ENCODE measurements around the gene IFI16. TPM values are rescaled to one million over a fixed set of nuclear protein-coding genes. Genes with fewer than 3 reads are reported as not detected.
"Not testable (repeated sequence)": the region's sequence is repeated elsewhere in the genome, so short reads cannot be mapped to it uniquely, and the experiment has no call there.

IFI16 gene
- total RNA-seq, 2 donors from 2014 or later, result 99.0 to 99.6 TPM

DNA sequence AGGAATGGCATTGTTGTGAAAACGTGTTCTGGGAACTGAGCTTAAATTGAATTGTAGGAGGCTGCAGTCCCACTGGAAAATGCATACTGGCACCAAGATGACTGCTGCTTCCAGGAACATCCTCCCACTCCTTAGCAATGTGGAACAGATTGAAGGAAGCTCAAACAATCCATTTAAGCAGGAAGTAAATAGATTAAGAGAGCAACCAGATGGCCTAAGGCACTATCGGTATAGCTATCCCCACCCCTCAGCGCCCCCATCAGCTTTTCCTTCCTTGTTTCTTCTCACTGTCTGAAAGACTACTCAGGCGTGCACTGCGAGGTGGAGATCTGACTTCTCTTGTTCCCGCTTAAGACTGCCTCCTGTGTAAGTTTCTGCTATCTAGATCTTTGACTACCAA lies 4.0 kb upstream of the IFI16 start:
- no peak for DNase-seq (ENCODE audit: low spot score)
- intact Hi-C loops (cut with DNase I), result no loop called here

DNA sequence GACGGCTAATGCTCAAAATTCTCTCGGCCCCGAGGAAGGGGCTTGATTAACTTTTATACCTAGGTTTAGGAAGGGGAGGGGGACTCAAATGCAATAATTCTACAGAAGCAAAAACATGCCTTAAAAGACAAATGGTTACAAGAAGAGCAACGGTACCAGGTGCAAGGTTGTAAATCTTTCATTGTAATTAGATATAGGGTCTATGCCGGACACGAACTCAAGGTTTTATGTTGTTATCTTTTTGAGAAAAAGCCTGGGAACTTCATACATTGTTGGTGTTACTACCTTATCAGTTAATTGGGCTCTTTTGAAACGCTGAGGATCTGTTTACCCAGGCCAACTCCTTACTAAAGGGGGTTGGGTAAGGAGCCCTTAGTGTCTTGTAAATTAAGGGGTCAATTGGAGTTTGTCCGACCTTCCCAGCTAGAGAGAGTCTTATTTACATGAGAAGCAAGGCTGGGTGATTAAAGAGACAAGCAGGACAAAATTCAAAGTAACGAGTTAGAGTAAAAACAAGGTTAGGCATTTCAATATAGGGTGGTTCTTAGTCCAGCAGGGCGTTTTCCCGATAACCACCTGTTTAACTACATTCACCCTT lies 3.4 kb upstream of the IFI16 start:
- intact Hi-C loops (cut with DNase I); DNase-seq (ENCODE audit: low spot score): not testable (repeated sequence)

DNA sequence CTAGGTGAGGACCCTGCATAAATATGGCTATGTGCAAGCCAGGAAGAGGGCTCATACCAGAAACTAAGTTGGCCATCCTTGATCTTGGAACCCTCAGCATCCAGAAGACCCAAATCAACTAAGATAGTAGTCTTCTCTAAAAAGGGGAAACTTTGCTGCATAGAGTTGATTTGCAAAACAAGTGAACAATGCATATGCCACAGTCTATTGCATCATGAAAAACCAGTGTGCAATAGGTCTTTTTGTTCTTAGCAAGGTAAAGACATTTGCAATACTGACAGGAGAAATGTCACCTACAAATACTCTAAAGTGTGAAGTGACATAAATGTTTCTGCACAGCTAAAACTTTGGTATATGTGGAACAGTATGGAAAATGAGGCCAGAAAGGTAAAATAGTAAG lies 2.0 kb upstream of the IFI16 start:
- DNase-seq (ENCODE audit: low spot score), result no peak
- intact Hi-C loops (cut with DNase I), result no loop called here

DNA sequence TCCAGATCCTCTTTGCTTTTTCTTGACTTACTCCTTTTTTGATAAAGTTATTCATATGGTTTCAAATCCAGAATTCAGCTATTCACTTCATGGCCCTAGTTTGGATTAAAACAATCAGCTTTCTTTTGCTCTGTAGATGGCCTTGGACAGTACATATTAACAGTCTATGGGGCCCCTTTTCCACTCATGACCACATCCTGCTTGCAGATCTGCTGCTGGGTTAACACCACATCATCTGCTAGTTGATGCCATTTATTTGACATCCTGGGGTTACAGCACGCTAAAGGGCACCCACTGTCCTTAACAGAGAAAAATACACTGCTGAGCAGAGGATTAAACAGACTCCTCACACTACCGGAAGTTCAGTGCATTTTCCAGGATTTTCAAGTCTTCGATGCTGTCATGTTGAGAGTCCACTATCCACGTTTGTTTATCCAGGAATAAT lies 941 bp upstream of the IFI16 start:
- intact Hi-C loops (cut with DNase I), result no loop called here
- no peak for DNase-seq (ENCODE audit: low spot score)

DNA sequence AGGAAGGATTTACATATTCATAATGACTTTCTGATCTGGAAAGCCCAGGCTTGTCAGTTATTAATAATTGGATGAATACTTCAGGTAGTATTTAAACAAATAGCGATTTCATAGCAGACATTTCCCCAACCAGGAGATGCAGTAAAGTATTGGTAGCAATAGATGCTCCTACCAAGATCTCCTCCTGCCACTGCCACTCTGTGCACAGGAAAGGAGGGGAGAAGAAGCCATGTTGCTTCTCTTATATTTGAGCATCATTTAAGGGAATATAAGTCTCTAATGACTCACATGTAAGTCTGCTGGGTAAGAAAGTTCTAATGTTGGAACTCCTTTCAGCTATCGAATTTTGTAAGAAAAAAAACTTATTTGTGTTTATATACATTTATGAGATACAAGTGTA lies 420 bp upstream of the IFI16 start:
- intact Hi-C loops (cut with DNase I), result no loop called here
- no peak for DNase-seq (ENCODE audit: low spot score)

DNA sequence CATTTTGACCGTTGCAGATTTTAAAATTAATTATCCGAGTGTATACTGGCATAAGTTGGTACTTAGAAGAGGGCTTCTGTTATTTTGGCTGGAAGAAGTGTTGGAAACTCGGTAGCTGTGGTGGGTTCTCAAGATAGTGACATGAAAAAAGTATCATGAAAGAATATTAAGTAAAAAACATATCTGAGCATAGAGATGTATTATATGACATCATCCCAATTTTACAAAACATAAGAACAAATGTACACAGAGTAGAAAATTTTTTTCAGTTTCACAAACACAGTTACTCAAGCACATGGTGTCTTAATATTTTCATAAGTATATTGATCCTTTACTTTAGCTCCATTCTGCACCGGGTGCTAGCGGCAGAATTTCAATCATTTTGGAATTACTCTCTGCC lies 684 bp downstream of the IFI16 start:
- intact Hi-C loops (cut with DNase I), result no loop called here
- no peak for DNase-seq (ENCODE audit: low spot score)

DNA sequence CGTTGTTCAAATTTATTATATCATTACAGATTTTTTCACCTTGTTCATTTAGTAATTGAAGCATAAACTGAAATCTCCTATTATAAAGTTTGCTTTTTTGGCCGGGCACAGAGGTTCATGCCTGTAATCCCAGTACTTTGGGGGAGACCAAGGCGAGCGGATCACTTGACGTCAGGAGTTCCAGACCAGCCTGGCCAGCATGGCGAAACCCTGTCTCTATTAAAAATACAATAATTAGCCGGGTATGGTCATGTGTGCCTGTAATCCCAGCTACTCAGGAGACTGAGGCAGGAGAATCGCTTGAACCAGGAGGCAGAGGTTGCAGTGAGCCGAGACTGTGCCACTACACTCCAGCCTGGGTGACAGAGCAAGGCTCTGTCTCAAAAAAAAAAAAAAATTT lies 1.3 kb downstream of the IFI16 start:
- DNase-seq (ENCODE audit: low spot score); intact Hi-C loops (cut with DNase I): not testable (repeated sequence)

DNA sequence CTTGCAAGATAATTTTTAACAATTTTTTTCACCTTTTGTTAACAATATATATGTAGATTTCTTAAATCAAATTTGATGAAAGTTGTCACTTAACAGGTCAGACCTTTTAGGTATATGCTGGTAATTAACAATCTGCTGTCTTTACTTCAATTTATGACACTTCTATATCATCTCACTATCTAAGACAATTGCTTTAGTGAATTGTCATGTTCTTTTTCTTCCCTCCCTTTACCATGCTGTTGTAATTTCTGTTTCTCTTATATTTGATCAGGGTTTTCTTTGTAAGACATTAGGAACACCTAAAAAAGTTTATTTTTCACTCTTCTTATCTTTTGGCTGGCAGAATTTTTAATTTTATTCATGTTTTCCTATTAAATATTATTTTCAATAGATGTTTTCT lies 2.0 kb downstream of the IFI16 start:
- DNase-seq (ENCODE audit: low spot score), result no peak
- intact Hi-C loops (cut with DNase I), result no loop called here

DNA sequence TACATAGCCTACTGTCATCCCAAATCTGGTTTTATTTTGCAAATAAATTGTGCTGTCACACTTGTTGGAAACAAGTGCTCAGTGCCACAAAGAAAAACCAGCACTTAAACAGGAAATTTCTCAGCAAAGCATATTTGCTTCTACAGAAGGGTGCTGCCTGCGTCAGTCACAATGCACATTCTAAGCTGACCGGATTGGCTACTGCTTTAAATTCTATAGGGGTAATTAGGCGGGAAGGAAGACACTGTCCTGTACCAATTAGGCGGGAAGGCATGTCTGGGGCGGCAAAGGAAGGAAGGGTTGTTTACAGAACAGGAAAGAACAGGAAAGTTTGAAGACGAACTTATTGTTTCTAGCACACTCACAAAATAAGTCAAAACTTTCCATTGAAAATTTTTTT lies 2.8 kb downstream of the IFI16 start:
- intact Hi-C loops (cut with DNase I), result no loop called here
- no peak for DNase-seq (ENCODE audit: low spot score)

DNA sequence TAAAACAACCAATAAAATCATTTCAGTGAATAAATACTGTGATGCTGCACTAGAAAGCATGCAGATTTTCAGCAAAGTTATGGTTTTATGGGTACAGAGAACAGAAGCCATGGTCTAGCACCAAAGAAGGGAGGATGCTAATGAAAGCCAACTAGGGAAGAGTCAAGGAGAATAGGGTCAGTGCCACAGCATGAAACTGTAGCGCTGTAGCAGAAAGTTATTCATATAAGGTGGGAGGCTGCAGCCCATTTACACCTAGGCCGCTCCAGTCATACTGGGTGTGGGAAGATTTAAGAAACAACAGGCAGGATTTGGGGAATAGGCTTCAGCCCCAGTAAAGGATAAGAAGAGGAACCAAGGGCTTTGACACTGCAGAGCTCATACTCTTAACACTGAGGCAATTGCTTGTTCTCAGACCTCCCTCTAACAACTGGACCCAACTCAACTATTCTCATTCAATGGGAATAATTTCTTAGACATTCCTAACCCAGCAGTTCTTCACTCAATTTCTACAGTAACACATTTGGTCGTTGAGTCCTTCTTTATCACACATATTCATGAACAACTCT lies 4.4 kb downstream of the IFI16 start:
- no peak for DNase-seq (ENCODE audit: low spot score)
- intact Hi-C loops (cut with DNase I), result no loop called here

DNA sequence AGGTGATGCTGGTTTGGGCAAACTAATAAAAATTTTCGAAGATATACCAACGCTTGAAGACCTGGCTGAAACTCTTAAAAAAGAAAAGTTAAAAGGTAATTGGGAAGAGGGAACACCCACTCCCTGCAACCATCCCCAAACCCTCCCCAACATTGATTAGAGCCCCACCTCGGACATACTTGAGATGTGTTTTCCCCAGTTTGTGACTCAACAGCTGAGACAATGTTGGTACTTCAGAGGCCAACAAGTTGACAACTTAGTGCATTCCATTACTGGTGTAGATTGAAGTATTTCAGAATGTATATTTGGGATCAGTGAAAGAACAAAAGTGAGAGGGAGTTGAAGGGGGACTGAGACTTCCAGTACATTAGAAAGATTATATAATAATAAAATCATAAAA lies 5.1 kb downstream of the IFI16 start:
- no peak for DNase-seq (ENCODE audit: low spot score)
- intact Hi-C loops (cut with DNase I), result no loop called here

DNA sequence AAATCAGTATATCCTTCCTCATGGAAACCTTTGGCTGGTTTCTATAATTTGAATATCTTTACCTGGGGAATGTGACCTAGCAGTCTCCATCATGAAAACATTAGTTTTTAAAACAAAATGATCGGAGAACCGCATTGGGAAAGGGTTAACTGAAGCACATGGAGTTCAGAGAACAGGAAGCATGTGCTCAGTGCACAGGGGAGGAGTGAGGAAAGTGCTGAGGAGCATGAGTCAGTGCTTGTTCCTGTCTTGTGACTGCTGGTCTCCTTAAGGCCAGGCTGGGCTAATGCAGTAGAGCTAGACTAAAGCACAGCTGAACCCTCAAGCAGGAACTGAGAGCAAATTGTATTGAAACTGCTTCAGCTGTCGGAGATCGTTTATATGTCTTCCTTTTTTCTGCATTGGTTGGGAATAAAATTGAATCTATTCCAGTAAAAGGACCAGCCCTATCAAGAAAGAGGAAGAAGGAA lies 5.8 kb downstream of the IFI16 start:
- no peak for DNase-seq (ENCODE audit: low spot score)
- intact Hi-C loops (cut with DNase I), result no loop called here

DNA sequence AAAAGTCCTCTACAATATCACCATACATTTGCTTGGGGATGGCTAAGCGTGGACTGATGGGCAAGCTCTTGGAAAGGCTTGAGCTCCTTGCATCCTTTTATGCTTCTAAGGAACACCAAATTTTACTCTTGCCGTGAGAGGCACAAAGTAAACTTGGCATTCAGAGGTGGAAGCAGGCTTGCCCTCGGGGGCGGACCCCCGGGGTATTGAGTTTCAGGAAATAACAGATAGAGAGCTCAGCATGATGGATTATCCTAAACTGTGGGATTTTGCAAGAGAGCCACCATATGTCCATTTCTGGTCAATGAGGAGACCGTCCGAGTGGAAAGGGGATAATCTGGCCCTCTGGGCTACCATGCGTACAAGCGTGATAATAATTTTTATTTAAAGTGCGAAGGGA lies 14.0 kb downstream of the IFI16 start:
- DNase-seq (ENCODE audit: low spot score), result no peak
- intact Hi-C loops (cut with DNase I), result no loop called here

DNA sequence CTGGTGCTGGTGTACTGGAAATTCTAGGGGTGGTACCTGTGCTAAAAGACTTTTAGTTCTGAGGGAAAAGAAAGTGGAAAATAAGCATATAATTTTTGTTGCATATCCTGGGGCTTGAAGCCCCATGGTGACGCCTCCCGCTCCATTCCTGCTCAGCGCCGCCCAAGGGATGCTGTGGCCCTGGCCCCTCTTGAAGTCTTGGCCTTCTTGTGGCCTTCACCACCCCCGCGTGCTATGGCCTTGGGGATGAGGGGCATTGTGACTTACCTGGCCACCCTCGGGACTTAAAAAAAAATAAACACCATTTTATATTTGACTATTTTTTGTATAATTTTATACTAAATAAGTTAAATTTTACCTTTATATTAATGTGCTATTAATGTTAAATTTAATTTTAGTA lies 15.3 kb downstream of the IFI16 start:
- DNase-seq (ENCODE audit: low spot score), result no peak
- intact Hi-C loops (cut with DNase I), result no loop called here

DNA sequence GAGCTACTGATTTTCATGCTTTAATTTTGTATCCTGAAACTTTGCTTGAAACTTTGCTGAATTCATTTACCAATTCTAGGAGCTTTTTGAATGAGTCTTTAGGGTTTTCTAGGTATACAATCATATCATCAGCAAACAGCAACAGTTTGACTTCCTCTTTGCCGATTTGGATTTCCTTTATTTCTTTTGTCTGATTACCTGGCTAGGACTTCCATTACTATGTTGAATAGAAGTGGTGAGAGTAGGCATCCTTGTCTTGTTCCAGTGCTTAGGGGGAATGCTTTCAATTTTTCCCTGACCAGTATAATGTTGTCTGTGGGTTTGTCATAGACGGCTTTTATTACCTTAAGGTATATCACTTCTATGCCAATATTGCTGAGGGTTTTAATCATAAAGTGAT lies 17.1 kb downstream of the IFI16 start:
- intact Hi-C loops (cut with DNase I); DNase-seq (ENCODE audit: low spot score): not testable (repeated sequence)

DNA sequence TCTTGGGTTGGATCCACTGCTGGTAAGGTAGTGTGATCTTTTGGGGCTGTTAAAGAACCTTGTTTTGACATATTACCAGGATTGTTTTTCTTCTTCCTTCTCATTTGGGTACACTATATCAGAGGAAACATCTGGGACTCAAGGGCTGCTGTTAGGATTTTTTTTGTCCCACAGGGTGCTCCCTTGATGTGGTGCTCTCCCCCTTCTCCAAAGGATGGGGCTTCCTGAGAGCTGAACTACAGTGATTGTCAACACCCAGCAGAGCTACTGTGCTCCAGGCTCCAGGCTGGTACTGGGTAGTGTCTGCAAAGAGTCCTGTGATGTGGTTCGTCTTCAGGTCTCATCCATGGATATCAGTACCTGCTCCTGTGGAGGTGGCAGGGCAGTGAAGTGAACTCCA lies 20.6 kb downstream of the IFI16 start:
- intact Hi-C loops (cut with DNase I), result no loop called here
- no peak for DNase-seq (ENCODE audit: low spot score)

DNA sequence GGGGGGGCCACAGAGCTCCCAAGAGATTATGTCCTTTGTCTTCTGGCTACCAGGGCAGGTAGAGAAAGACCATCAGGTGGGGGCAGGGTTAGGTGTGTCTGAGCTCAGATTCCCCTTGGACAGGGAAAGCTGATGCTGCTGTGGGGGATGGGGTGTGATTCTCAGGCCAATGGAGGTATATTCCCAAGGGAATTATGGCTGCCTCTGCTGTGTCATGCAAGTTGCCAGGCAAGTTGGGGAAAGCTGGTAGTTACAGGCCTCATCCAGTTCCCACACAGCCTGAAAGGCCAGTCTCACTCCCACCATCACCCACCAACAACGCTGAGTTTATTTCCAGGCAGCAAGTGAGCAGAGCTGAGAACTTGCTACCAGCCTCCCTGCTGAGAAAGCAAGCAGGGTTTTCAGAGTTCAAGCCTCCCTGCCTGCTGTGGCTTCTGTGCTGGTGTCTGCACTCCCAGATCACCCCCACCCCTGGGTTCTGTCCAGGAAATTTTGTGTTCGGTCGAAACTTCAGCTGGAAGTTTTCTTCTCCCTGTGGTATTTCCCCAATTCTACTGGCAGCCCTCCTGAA lies 21.3 kb downstream of the IFI16 start:
- no peak for DNase-seq (ENCODE audit: low spot score)
- intact Hi-C loops (cut with DNase I), result no loop called here

DNA sequence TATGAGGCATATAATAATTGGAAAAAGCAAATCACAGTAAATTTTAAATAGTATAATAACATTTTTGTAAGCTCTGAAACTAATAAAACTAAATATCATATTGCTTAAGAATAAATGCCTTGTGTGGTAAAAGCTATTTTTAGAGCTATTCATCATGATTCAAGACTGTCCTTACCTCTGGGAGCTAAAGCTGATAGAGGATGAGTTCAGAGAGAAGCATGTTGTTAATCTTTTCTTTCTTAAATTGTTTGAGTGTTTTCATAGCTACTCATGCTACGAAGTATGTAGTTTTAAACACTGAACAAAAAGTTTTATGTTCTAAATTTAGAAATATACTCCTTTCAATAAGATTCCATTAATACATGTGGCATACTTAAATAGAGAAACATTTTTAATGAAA lies 30.5 kb downstream of the IFI16 start:
- intact Hi-C loops (cut with DNase I), result no loop called here
- DNase-seq (ENCODE audit: low spot score), result no peak

DNA sequence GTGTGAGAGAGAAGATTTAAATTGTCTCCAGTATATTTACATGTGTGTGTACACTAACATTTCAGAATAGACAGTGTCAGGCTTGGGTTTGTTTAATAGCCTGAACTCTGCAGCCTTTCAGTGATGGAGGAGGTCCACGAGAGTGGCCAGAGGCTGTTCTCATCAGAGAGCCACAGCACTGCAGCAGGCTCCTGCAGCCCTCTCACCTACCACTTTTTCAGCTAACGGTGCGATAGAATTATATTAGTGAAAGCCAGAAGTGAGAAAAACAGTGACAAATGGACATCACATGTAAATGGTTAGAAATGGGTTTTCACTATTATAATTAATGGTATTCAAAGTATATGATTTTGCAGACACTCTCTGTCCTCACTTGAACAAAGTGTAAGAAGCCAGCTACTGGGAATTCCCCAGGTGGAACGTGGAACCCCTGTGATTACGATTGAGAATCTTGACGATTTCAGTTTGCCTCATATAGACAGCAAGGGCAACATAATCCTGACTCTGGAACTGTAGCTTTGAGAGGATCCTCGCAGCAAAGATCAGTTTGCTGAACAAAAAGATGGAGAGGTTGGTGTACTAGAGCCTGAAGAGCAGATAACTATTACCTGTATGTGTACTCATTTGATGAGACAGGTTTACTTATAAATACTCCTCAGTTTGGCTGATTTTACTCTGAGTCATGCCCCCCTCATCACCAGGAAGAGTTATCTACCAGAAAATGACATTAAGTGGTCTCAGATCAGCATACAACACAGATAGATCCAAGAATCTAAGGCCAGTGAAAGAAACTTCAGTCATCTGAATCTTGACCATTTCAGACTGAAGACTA lies 31.4 kb downstream of the IFI16 start:
- no peak for DNase-seq (ENCODE audit: low spot score)
- intact Hi-C loops (cut with DNase I), result no loop called here

DNA sequence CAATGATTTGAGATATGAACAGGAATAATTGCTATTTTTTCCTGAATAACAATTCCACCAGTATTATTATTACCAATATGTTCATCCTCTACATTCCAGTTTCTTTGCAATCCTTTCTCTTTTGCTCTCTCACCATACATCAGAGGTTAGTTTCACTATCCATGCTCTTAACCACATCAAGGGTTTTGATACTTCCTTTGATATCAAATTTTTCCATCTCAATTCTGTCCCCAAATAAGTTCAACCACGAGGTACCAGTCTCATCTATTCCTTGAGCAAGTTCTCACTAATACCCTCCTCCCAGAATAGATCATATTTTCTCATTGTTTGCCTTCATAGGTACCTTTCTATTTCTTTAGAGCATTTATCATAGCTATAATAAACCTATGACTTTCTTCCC lies 36.8 kb downstream of the IFI16 start:
- intact Hi-C loops (cut with DNase I); DNase-seq (ENCODE audit: low spot score): not testable (repeated sequence)
